ENCODE measurements around the gene ADNP2. TPM values are rescaled to one million over a fixed set of nuclear protein-coding genes. Genes with fewer than 3 reads are reported as not detected.

The ADNP2 gene
- total RNA-seq, 4 donors from 2014 or later, result 10.4 to 16.6 (median 12.9) TPM

DNA sequence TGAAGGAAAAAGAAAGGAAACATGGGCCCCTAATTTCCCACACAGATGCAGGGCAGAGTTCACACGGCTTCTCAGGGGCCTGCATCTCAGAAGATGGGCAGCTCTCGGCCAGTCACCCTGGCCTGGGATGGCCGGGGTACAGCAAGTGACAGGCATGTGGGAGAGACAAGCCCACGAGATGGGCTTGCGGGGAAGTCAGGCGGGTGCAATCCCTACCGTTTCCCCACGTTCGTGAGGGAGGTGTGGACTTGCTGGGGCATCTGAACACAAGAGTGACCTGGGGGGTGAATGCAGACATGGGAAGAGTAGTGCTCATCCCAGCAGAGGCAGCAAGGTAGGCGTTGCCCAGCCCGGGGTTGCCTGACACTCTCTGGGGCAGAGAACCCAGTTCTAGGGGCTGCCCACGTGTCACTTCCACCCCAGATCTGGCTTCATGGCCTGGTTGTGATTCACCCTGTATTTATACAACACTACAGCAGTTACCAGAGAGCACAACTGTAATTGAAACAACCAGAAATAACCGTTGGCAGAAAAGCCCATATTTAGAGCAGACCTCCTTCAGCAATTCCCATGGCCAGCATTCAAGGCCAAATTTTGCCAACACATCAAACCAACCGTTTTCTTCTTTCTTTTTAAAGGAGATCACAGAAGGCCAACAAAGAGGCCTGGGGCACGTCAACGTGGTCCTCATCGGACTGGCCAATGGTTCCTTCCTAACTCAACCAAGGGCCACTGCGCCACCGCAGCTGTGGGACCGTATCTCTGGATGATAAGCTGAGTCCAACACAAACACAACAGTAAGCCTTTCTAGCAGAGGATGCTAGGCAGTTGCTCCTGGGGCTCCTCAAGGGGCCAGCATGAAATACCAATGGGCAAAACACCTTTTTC, 79.8 kb downstream of the ADNP2 start:
- DNase-seq, result no peak
- intact Hi-C loops (cut with DNase I), result no loop called here
- H3K4me1 ChIP-seq, result peaks cover 0 to 20% (median 0%) of the 10 kb centered on the region in 3 donors
- H3K9me3 ChIP-seq, result no peaks in the 10 kb centered on the region
- no peak overlapping the region for H3K4me3 ChIP-seq
- H3K27ac ChIP-seq, result peak overlapping the region in 2 of 4 donors; percentile 54 to 55
- H3K36me3 ChIP-seq, result peaks cover 0 to 41% (median 0%) of the 10 kb centered on the region in 3 donors
- H3K27me3 ChIP-seq, result no peaks in the 10 kb centered on the region
- TF ChIP-seq, protein P1, sequence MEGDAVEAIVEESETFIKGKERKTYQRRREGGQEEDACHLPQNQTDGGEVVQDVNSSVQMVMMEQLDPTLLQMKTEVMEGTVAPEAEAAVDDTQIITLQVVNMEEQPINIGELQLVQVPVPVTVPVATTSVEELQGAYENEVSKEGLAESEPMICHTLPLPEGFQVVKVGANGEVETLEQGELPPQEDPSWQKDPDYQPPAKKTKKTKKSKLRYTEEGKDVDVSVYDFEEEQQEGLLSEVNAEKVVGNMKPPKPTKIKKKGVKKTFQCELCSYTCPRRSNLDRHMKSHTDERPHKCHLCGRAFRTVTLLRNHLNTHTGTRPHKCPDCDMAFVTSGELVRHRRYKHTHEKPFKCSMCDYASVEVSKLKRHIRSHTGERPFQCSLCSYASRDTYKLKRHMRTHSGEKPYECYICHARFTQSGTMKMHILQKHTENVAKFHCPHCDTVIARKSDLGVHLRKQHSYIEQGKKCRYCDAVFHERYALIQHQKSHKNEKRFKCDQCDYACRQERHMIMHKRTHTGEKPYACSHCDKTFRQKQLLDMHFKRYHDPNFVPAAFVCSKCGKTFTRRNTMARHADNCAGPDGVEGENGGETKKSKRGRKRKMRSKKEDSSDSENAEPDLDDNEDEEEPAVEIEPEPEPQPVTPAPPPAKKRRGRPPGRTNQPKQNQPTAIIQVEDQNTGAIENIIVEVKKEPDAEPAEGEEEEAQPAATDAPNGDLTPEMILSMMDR (IDR thresholded peaks at IDR 0.05), result no peak
- no peak for TF ChIP-seq POLR2A (IDR thresholded peaks at IDR 0.05)
- WGBS, 2 donors, result 81 to 84% methylated on average over 8 to 20 of the region's 20 CpGs

- WGBS, 2 donors, result 75 to 89% methylated on average over 2 to 9 of the region's 10 CpGs
- Histone ChIP-seq H3K9me3 (no peaks in the 10 kb centered on the region), H3K36me3 (peaks cover 0 to 40% (median 0%) of the 10 kb centered on the region in 3 donors), H3K27me3 (no peaks in the 10 kb centered on the region), H3K4me3 (no peak overlapping the region), H3K27ac (no peak overlapping the region), H3K4me1 (peaks cover 0 to 20% (median 0%) of the 10 kb centered on the region in 3 donors)
- TF ChIP-seq POLR2A (IDR thresholded peaks at IDR 0.05), result no peak
- TF ChIP-seq, protein P1 (IDR thresholded peaks at IDR 0.05), result no peak
- intact Hi-C loops (cut with DNase I), result no loop called here
- DNase-seq, result no peak
These were observed 80.4 kb downstream of the ADNP2 start for GRCh38 chr18:80189531-80189865.

Other genes starting within 250 kb of the ADNP2 start
- gene SLC66A2, start 157.6 kb upstream of the ADNP2 start, total RNA-seq, result 10 to 100 TPM; 30.4 to 49.6 (median 35.1) TPM
- gene HSBP1L1, start 144.6 kb upstream of the ADNP2 start, total RNA-seq, result 10 to 100 TPM; 17.7 to 27.1 (median 25.8) TPM
- gene TXNL4A, start 120.7 kb upstream of the ADNP2 start, total RNA-seq, result 10 to 100 TPM; 20.8 to 43.2 (median 32.5) TPM
- 10 to 100 TPM; 15.5 to 36.7 (median 28.8) TPM for gene RBFA, start 74.8 kb upstream of the ADNP2 start, total RNA-seq
- gene PARD6G, start 138.3 kb downstream of the ADNP2 start, total RNA-seq, result 10 to 100 TPM; 24.3 to 37.8 (median 33.1) TPM